GM21825 (cell line): ENCODE measurements around the gene ACKR3.

Experiments
- ATAC-seq: cut with Tn5 transposase; IDR thresholded peaks from one replicate; pipeline ENCODE4 v1.9.1; 2021; ENCODE audit warnings: mild to moderate bottlenecking, moderate library complexity; ENCODE audit not compliant: unreplicated experiment

The ACKR3 gene

GRCh38 chr2:236627841-236628240 lies 58.2 kb downstream of the ACKR3 start:
- no peak for ATAC-seq

- ATAC-seq = no peak
These were observed 58.8 kb downstream of the ACKR3 start for GRCh38 chr2:236628256-236628901.

- ATAC-seq = no peak
These were observed 59.5 kb downstream of the ACKR3 start for GRCh38 chr2:236628981-236629605.

GRCh38 chr2:236629961-236630872 lies 60.6 kb downstream of the ACKR3 start:
- no peak for ATAC-seq

- no peak for ATAC-seq
These were observed 61.7 kb downstream of the ACKR3 start for GRCh38 chr2:236631281-236631855.

GRCh38 chr2:236631856-236632291 lies 62.2 kb downstream of the ACKR3 start:
- ATAC-seq = no peak
